GM19324 (cell line): ENCODE results near the gene PRADC1.
"Not testable (repeated sequence)": the region's sequence is repeated elsewhere in the genome, so short reads cannot be mapped to it uniquely, and the experiment has no call there.

Experiments used
- ATAC-seq: cut with Tn5 transposase; IDR thresholded peaks from one replicate; pipeline ENCODE4 v1.9.1; 2021; ENCODE audit warnings: mild to moderate bottlenecking, moderate library complexity; ENCODE audit not compliant: unreplicated experiment, low FRiP score

Gene PRADC1

DNA sequence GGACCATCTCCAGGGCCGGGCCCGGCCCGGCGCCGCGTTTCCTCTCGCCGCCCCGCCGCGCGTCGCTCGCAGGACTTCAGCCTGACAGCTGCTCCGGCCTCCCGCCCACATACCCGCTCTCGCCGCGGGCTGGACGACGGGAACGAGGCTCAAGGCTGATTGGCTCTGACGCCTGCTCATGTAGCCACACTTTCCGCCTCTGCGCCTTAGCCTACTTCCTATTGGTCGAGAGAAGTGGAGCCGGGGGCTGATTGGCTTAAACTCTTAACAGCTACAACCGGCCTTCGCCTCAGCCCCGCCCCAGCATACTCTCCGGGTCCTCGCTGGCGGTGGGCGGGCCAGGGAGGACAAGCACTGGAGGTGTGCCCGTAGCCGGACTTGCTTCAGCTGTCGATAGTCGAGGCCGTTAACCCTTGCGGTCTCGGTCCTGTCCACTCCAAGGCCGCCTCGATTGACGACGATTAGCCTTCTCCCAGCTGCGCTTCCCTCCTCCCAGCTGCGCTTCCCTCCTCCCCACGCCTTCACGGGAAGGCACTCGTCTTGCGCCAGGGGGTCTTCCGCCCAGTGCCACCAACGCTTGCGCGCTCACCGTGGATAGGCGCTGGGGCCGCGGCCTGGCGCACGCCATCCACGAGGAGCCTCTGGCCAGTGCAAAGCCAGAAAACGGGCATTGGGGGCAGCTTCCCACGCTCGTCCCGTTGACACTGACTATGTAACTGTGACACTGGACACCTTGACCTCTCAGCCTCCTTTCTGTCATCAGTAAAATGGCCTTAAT is at the start of gene PRADC1:
TSS of gene PRADC1 (minus strand) at position 86 of the 778 bp plus-strand sequence. CDS start at position 7, 79 bp downstream.
- ATAC-seq, result peak; percentile 91

DNA sequence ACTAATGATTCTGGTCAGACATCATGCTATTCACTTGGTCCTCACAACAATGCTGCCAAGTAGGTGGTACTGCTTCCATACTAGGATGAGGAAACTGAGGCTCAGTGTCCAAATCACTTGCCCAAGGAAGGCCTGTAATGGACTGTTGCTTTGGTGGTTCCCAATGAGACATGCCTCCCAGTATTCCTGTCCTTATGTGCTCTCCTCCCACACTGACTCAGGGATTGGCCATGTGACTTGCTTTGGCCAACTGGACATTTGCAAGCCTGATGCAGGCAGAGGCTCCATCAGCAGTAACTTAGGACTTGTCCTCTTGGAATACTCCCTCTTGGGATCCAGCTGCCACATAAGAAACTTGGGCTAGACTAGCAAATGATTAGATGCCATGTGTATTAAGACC is 48.2 kb upstream of the PRADC1 start:
- no peak for ATAC-seq

DNA sequence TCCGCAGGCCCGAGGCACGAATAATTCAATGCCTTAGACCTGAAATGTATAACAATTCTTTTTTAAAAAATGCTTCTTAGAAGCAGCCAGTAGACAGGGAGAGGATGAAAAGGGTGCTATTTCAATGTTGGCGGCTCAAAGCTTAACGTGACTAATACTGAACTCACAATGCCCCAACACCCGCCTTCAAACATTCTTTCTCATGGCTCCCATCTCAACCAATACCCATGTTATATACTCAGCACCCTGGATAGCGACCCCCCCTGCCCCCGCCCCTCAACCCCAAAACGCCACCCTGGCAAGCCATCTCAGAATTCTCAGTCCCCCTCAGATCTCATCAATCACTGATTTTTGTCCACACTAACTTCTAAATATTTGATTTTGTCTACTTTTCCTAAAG is 46.8 kb upstream of the PRADC1 start:
- no peak for ATAC-seq

DNA sequence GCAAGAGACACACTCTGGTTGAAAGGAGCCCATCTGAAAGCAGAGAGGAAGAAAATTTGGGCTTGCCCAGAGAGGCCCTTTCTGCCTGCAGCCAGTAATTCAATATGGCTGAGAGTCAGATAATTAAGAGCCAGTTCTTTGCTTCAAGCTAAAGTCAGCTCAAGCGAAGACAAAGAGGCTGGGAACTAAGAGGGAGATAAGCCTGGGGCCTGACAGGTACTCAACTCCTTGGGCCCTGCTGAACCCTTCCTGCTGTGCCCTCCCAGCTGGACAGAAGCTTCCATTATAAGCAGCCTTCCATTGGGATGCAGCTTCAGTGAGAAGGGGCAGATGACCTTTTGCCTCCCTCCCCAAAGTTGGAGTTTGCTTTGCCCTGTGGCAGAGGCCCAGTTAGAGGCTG is 39.2 kb upstream of the PRADC1 start:
- no peak for ATAC-seq

DNA sequence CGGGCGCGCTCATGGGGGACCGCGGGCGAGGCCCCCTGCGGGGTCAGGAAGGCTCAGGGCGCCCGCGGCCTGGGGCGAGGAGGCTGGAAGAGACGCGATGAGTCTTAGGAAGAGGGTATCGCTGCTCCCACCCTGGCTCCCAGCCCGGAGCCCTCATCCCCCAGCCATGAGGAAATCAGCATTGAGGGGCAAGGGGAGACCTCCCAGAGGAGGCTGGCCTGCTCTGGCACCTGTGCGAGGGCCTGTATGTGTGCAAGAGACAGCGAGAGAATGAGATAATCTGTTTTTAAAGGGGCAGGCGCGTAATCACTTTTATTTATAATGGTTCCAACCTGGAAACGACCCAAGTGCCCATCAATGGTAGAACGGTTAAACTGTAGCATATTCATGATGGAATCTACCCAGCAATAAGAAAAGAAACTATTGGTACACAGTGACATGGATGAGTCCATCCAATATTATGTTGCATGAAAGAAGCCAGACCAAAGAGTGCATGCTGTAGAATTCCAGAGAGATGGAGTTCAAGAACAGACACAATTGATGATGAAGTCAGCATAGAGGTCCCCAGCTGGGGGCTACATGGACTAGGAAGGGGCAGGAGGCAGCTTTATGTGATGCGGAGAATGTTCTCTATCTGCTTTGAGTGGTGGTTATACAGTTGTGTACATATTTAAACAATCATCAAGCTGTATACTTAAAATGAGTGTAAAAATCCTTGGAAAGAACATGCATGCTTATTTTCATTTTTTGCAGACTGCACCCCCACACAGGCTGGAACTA is 36.8 kb upstream of the PRADC1 start:
- no peak for ATAC-seq

DNA sequence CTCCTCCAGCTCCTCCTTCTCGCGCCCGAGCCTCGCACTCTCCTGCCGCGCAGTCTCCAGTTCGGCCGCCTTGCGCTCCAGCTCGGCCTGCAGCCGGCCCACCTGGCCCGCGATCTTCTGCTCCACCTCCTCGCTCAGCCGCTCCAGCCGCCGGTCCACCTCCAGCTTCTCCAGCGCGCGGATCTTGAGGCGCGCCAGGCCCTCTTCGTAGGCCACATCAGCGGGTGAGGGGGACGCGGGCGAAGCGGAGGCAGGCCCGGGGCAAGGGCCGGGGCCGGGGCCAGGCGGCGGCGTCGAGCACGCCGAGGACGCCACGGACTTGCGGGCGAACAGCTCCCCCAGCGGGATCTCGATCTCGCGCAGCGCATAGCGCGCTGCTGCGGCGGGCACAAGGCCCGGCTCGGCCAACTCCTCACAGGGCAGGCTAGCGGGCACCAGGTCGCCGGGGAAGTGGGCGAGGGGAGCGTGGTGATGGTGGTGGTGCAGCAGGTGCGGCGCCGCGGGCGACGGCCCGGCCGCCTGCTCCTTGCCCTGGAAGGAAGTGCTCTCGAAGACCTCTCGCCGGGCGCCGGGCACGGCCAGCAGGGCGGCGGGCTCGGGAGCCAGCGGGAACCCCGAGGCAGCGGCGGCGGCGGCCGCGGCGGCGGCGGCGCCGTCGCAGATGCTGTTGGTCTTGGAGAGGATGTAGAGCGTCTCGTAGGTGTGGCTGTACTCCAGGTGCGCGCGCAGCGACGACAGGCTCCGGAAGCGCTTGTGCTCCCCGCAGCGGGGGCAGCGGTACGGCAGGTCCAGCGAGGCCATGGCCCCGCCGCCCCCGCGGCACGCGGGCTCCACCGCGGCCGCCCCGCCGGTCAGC is 36.0 kb upstream of the PRADC1 start:
- peak; percentile 57 for ATAC-seq

DNA sequence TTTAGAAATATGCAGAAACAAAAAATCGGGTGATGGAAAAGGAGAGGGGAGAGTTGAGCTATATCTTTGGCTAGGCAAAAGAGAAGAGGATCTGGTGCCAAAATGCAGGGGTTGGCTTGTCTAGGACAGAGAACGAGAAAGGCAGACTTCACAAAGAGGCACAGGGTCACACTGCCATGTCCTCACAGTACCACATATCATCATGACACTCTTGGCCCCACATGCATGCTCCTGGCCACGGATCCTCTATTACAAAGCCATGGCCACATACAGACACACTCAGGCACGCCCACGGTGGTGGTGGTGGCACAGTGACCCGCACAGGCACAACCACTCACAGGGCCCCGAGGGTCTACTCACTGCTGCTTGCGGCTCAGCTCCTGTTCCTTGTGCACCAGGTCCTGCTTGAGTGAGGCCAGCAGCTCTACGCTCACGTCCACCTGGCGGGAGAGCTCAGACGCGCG is 35.4 kb upstream of the PRADC1 start:
- ATAC-seq, result no peak

DNA sequence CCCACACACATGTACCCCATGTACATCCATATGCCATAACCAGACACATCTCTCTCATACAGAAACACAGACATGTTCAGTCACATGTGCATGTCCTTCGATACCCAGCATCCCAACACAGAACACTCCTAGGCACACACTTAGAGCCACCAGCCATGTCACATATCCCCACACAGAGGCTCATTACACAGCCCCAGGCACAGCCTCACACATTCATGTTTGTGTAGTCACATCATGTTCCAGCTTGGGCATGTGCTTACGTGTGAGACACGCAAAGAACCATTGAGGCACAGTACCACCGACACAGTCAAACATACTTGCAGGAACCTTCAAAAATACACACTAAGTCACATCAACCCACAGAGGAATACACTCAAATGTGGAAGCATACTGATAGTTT is 34.0 kb upstream of the PRADC1 start:
- ATAC-seq, result no peak

DNA sequence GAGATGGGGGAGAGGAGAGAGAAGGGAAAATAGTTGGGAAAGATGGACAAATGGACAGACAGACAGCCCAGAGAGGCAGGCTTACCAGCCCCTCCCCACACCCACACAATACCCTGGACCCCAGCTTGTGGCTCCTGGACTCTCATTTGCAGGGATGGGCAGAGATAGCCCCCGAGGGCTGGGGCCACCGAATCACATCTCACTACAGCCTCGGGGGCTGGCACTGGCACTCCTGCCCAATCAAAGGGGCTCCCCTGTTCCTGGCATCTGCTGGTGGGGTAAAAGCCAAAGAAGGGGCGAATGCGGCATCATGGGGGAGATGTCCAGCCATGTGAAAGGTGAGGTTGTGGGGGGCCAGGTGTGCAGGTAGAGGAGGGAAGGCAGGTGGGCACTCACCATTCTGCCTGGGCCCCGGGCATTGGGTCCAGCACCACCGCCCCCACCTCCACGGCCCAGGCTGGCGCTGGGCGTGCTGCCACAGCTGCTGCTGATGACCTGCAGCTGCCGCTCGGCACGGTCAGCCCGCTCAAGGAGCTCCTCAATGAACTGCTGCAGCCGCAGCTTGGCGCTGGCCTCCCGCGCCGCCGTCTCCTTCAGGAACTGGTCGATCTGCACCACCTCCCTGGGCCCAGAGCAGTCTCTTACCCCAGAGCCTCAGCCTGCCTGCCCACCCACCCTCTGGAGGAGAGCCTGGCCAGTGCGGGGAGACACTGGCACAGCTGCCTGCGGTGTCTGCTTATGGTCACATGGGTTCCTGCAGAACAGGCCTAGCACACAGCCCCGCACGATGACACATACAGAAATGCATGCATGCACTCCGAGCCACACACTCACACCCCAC is 33.2 kb upstream of the PRADC1 start:
- no peak for ATAC-seq

DNA sequence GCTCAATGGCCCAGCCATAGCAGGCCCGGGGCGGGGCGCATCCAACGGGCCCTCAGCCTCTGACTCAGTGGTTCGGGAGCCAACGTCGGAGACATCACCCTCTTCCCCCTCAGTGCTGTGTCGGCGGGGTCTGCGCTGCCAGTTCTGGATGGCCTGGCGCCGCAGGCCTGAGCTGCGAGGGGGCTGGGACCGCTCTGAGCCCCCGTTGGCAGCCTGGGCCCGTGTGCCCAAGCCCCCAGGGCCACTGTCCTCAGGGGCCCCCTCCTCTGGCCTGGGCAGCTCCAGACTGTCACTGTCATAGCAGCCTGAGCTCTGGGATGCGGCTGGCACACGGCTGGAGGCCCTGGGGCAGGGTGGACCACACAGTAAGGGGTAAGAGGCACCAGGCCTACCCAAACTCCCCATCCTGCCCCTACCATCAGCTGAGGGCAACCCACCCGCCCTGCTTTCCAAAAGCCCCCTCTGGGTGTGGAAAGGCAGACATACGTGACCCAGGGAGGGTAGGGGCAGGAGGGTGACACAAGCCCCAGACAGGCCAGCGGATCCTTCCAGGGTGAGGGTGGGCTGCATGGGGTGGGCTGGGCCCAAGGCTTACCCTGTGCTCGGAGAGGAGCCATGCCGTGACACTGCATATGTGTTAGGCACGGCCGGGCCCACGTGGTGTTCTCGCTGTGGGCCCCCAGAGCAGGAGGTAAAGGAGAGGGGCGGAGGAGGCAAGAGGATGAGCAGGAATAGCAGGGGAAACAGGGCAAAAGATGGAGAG is 32.4 kb upstream of the PRADC1 start:
- no peak for ATAC-seq

DNA sequence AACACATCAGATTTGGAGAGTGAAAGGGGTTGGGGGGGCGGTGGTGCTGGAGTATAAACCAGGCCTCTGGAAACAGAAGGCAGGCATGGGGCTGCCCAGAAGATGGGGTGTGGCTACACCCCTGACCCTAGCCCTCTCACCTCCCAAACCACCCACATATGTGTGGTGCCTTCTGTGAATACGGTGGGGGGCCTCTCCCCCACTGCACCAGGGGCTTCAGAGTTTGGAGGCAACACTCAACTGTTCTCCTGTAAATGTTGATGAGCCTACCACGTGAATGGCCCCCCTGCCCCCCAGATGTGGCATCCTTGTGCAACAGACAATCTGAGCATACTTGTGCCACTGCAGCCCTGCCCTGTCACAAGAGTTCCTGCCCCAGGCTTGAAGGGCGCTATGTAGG is 31.7 kb upstream of the PRADC1 start:
- ATAC-seq, result no peak

DNA sequence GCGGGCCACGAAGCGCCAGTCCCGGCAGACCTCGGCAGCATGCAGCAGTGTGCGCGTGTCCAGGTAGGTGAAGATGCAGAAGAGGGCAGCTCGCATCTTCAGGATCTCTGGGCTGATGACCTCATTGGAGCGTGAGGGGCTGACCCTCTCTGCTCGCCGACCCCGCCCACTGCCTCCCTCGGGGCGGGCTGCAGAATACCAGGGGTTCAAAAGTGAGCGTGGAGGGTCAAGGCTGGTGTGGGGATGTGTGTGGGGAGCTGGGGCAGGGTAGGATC is 31.2 kb upstream of the PRADC1 start:
- ATAC-seq, result no peak

DNA sequence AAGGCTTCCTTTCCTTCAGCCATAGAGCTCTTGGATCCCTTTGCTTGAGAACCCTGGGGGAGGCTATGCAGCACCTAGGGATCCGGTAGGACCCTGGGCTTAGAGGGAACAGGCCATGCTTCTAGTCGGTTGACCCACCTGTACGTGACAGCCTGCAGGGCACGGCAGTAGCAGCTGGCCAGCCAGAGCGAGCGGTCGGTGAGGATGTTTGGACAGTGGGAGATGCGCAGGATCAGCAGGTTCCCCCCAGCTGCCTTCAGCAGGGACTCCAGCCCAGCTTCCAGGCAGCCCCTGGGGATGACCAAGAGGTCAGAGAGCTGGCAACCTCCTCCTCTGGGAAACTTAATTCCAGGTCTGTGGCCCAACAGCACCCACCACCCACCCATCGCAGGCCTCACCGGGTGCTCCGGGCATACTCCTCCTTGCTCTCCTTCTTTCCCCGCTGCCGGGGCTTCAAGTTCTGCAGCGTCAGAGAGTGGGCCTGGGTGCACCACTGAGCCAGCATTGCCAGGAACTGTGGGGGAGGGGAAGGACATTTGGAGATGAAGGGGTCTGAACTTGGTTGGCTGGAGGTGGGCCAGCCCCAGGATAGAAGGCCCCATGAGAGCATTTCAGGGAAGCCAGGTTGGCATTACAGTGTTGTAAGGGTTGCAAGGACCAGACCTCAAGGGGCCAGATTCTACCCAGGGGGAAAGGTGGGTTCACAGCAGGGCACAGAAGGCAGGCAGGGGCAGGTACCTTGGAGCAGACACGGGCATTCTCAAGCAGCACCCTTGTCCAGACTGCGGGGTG is 30.7 kb upstream of the PRADC1 start:
- no peak for ATAC-seq

DNA sequence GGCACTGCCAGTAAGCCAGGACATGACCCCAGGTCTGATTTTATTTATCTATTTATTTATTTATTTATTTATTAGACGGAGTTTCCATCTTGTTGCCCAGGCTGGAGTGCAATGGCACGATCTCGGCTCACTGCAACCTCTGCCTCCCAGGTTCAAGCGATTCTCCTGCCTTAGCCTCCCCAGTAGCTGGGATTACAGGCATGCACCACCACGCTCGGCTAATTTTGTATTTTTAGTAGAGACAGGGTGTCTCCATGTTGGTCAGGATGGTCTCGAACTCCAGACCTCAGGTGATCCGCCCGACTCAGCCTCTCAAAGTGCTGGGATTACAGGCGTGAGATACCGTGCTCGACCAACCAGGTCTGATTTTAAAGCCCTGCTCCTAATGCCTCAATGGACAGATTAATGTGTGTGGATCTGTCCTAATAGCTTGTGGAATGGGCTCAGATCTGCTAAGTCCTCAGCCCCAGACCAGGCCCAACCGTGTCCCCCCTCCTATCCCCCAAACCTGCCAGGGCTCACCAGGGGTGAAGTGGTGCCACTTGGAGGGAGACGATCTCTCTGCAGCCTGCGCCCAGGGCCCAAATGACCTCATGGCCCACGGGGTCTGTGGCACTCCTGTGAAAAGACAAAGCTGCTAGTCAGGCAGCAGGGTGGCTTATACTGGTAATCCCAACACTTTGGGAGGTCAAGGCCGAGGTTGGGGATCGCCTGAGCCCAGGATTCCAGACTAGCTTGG is 29.8 kb upstream of the PRADC1 start:
- not testable (repeated sequence) for ATAC-seq

DNA sequence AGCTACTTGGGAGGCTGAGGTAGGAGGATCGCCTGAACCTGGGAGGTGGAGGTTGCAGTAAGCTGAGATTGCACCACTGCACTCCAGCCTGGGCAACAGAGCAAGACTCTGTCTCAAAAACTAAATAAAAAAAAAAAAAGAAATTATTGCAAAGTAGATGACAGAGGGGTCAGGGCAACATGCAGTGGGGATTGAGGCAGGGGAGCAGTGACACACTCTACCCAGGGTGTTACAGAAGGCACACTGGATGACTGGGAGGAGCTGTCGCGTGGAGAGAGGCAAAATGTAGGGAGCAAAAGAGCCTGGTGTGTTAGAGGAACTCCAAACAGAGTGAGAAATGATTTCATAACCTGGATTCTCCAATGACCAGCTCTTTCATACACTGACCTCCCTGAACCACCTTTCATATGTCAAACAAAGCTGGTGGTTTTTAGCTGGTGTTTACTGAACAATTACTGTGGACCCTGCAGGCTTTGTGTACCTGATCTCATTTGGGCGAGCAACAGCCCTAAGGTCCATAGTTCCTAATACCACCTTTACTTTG is 29.1 kb upstream of the PRADC1 start:
- no peak for ATAC-seq

DNA sequence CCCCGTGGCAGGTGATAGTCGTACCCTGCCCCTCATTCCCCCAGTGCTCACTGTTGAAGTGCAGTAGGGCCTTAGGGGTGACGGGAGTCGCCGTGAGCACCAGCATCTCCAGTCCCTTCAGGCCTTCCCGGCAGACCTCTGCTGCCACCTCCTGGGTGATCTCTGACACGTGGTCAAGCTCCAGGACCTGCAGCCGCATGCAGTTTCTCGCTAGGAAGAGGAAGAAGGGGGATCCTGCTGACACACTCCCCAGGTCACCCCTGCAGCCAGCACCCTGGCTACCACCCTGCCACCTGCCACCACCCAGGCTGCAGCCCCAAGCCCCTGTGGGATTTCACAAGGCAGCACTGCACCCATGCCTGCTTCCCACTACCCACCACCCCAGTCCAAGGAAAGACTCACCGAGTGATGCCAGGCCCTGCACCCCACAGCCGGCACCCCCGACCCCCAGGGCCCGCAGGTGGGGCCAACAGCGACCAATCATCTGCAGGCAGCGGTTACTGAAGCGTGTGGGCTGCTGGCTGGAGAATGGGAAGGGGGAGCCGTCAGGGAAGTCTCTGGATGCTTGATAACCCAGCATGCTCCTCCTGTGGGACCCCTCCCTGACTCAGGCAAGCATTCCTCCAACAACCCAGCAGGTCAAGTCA is 27.4 kb upstream of the PRADC1 start:
- ATAC-seq, result no peak

DNA sequence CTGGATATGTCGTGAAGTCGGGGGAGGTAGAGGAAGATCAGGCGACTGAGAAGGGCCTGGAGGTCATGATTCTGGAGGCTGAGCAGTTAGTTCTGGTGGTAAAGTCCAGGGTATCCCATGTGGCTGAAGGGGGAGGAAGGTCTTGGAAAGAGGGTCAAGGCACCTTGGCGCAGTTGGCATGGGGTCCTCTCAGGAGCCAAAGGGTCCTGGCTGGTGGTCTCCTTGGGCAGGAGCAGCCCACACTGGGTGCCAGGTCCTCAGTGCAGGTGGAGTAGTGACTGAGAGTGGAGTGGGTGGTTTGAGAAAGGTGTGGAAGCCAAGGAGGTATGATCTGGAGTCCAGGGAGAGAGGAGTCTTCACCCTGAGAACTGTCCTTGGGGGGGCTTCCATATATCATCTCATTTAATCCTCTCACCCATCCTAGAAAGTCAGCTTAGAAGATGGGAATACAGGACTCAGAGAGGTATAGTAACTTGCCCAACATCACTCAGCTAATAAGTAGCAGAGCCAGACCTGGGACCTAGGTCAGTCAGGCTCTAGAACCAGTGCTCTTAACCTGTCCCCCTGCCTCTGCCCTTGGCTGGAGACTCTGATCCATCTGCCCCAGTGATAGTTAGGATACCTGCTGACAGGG is 26.8 kb upstream of the PRADC1 start:
- no peak for ATAC-seq
